Activated B cell treated with CpG ODN at 0.5 μM for 24 hours (primary cell): ENCODE measurements around the gene PHF21A. TPM values are rescaled to one million over a fixed set of nuclear protein-coding genes. Genes with fewer than 3 reads are reported as not detected.

ENCODE experiments used
- ATAC-seq: fragments of 200-7000 bp; cut with Tn5 transposase; one replicate; pipeline ENCODE4 v1.10.0; 2021; ENCODE audit warnings: low read depth, mild to moderate bottlenecking, moderate library complexity
- CTCF ChIA-PET: fragments of 350-600 bp; sonication (Branson Sonifier 250); formaldehyde crosslinking; loops from one replicate; lab custom pipeline; 2021; ENCODE audit warnings: antibody characterized with exemption; lab: Charles Lee
- POLR2A ChIA-PET: fragments of 350-600 bp; sonication (Branson Sonifier 250); formaldehyde crosslinking; loops from one replicate; lab custom pipeline; 2021; ENCODE audit warnings: antibody characterized with exemption; lab: Charles Lee
- DNase-seq: peaks from one replicate; pipeline ENCODE4 v3.0.0; 2022
- H3K27ac Mint-ChIP-seq: one replicate; pipeline ENCODE4 v1.8.0; 2020; ENCODE audit warnings: mixed read lengths
- H3K27me3 Mint-ChIP-seq: one replicate; pipeline ENCODE4 v1.8.0; 2021; ENCODE audit warnings: mixed read lengths
- H3K36me3 Mint-ChIP-seq: one replicate; pipeline ENCODE4 v1.8.0; 2021; ENCODE audit warnings: low read depth, mixed read lengths
- H3K4me1 Mint-ChIP-seq: one replicate; pipeline ENCODE4 v1.8.0; 2021; ENCODE audit warnings: mixed read lengths
- H3K4me3 Mint-ChIP-seq: one replicate; pipeline ENCODE4 v1.8.0; 2020; ENCODE audit warnings: mild to moderate bottlenecking, mixed read lengths
- H3K9me3 Mint-ChIP-seq: one replicate; pipeline ENCODE4 v1.8.0; 2020; ENCODE audit warnings: mixed read lengths
- intact Hi-C: fragments of 100-400 bp; cut with micrococcal nuclease; formaldehyde crosslinking; loops from one replicate; pipeline ENCODE4 v1.15.1; 2024
- total RNA-seq: library from RNA; stranded (reverse); gene quantifications from 2 replicates; pipeline ENCODE4 v1.2.3, GENCODE V29; 2022
- TF ChIP-seq, protein P1 (sequence below): fragments of 200-600 bp; IDR thresholded peaks from one replicate; pipeline ENCODE4 v1.8.0; 2022; ENCODE audit warnings: antibody characterized with exemption, mild to moderate bottlenecking

Gene PHF21A
- total RNA-seq, 1 donor from 2014 or later: 71.0 TPM

DNA sequence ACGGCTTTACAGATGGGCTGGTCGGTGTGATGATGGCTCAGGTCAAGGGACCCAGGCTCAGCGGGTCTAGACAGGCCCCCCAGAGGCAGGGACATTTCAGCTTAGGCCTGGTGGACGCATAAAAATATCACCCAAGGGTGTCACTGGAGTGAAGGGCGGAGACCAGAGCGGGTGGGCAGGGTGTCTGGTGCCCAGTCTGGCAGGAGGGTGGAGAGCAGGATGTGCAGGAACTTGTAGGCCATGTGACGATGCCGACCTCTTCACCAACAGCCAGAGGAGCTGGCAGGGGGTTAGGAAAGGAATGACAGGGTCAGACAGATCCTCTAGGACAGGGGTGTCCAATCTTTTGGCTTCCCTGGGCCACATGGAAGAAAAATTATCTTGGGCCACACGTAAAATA, 231.3 kb downstream of the PHF21A start:
- DNase-seq: no peak
- Mint-ChIP-seq H3K27ac (no peak overlapping the region), H3K4me1 (peaks cover 4% of the 10 kb centered on the region), H3K27me3 (peaks cover 17% of the 10 kb centered on the region), H3K4me3 (no peak overlapping the region), H3K9me3 (no peaks in the 10 kb centered on the region), H3K36me3 (no peaks in the 10 kb centered on the region)
- CTCF ChIA-PET: no interaction called here
- intact Hi-C loops: loop anchor here (5.0 kb wide), 1 partner anchor 77 kb away; no protein-coding TSS in a partner anchor
- POLR2A ChIA-PET: no interaction called here
- no peak for ATAC-seq
- TF ChIP-seq, protein P1, sequence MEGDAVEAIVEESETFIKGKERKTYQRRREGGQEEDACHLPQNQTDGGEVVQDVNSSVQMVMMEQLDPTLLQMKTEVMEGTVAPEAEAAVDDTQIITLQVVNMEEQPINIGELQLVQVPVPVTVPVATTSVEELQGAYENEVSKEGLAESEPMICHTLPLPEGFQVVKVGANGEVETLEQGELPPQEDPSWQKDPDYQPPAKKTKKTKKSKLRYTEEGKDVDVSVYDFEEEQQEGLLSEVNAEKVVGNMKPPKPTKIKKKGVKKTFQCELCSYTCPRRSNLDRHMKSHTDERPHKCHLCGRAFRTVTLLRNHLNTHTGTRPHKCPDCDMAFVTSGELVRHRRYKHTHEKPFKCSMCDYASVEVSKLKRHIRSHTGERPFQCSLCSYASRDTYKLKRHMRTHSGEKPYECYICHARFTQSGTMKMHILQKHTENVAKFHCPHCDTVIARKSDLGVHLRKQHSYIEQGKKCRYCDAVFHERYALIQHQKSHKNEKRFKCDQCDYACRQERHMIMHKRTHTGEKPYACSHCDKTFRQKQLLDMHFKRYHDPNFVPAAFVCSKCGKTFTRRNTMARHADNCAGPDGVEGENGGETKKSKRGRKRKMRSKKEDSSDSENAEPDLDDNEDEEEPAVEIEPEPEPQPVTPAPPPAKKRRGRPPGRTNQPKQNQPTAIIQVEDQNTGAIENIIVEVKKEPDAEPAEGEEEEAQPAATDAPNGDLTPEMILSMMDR: no peak

DNA sequence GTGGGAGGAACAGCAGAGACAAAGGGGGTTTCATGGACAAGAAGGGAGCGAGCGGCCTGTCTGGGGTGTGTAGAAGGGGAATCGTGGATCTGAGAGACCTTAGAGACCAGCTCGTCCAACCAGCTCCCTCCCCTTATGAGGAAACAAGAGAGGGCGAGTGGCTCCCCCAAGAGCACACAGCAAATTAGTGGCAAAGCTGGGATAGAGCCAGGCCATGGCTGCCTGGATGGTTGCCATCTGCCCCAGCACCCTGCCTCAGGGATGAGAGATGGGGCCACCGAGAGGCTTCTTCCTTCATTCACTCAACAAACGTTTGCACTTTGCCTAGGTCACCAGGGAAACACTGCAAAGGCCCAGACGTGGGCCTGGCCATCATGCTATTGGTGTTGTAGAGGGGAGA, 231.7 kb downstream of the PHF21A start:
- intact Hi-C loops: loop anchor here (5.0 kb wide), 1 partner anchor 78 kb away; no protein-coding TSS in a partner anchor

DNA sequence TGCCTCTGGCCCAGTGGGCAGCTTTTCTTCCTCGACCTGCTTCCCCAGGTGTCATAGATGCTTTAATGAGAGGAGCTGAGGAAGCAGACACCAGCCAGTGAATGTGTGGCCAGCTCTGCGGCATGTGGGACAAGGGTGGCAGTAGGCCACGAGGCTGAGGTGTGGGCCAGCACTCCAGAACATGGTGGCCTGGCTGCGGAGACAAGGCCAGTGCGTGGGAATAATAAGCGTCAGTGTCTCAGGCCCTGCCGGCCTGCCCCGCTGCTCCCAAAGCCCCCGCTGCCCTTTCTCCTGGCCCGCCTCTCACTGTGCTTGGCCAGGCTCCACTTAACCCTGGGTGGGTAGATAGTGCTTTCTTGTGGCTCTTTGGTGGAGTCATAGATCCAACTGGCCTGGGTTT, 233.7 kb downstream of the PHF21A start:
- H3K27ac Mint-ChIP-seq: no peak overlapping the region
- peaks cover 5% of the 10 kb centered on the region for H3K27me3 Mint-ChIP-seq
- DNase-seq (no peak), ATAC-seq (no peak)
- no peaks in the 10 kb centered on the region for H3K9me3 Mint-ChIP-seq
- ChIA-PET CTCF (no interaction called here), POLR2A (no interaction called here)
- intact Hi-C loops: loop anchor here (5.0 kb wide), 1 partner anchor 80 kb away; no protein-coding TSS in a partner anchor
- H3K4me1 Mint-ChIP-seq: peaks cover 10% of the 10 kb centered on the region
- H3K4me3 Mint-ChIP-seq: no peak overlapping the region
- TF ChIP-seq, protein P1: no peak
- H3K36me3 Mint-ChIP-seq: peaks cover 2% of the 10 kb centered on the region

More for the DNA sequence above, 231.7 kb downstream of the PHF21A start:
- Mint-ChIP-seq H3K4me3 (no peak overlapping the region), H3K27me3 (peaks cover 12% of the 10 kb centered on the region), H3K4me1 (peaks cover 8% of the 10 kb centered on the region), H3K27ac (no peak overlapping the region), H3K36me3 (no peaks in the 10 kb centered on the region), H3K9me3 (no peaks in the 10 kb centered on the region)
- TF ChIP-seq, protein P1: no peak
- ChIA-PET CTCF (no interaction called here), POLR2A (no interaction called here)
- ATAC-seq: no peak
- DNase-seq: no peak

DNA sequence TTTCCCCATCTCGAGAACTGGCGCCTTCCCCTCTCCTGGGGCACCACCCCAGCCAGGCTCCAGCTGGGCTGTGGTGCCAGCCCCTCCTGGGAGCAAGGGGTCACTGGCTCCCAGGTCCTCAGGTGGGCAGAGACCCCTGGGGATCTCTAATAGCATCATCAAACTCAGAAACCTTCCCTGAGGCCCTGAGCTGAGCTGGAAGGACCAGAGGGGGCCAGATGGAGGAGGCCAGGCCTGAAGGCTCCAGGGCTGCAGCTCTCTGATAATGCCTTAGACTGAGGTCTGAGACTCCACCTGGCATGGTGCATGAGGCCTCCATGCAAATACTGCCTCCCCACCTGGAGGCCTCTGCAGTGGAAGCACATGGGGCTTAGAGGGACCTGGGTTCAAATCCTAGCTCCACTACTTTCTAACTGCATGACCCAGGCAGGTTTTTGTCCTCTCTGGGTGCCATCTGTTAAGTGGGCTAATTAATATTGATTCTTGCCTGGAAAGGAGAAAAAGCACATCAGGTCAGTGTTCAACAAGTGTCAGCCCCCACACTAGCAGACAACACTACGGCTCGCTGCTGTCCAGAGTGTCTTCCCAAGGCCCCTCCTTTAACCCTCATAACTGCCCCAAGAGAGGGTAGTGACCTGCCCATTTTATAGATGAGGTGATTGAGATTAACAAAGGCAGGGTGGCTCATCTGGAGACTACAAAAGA, 234.3 kb downstream of the PHF21A start:
- intact Hi-C loops: loop anchor here (5.0 kb wide), 1 partner anchor 80 kb away; no protein-coding TSS in a partner anchor

More for the DNA sequence above, 234.3 kb downstream of the PHF21A start:
- H3K36me3 Mint-ChIP-seq: peaks cover 7% of the 10 kb centered on the region
- H3K27ac Mint-ChIP-seq: no peak overlapping the region
- ChIA-PET POLR2A (interaction anchor here (0.9 kb wide), 1 partner anchor 31 kb away, joined by 3 read pairs; the partner anchor contains the start of gene PEX16), CTCF (no interaction called here)
- H3K4me3 Mint-ChIP-seq: no peak overlapping the region
- H3K9me3 Mint-ChIP-seq: no peaks in the 10 kb centered on the region
- DNase-seq (no peak), ATAC-seq (no peak)
- H3K4me1 Mint-ChIP-seq: peaks cover 10% of the 10 kb centered on the region
- peaks cover 3% of the 10 kb centered on the region for H3K27me3 Mint-ChIP-seq
- TF ChIP-seq, protein P1: no peak
